Aorta (tissue), 5 donors: ENCODE measurements around the gene CAMTA2. TPM values are rescaled to one million over a fixed set of nuclear protein-coding genes. Genes with fewer than 3 reads are reported as not detected.

Source experiments
- ATAC-seq: fragments of 200-7000 bp; cut with Tn5 transposase; one replicate; pipeline ENCODE4 v1.9.1; 2022; ENCODE audit warnings: moderate library complexity; ENCODE audit not compliant: low FRiP score
- DNase-seq, 2 donors: peaks; one replicate each; pipeline ENCODE4 v3.0.0-alpha.2; 2020
- H3K27ac ChIP-seq, 2 donors: one replicate each; pipeline ENCODE4 v1.5.1; 2013; ENCODE audit warnings: low read length in 2 of 2, mild to moderate bottlenecking in 2 of 2, moderate library complexity in 2 of 2, control low read depth in 1 of 2, inconsistent platforms in 1 of 2, low read depth in 1 of 2
- H3K27me3 ChIP-seq, 2 donors: one replicate each; pipeline ENCODE4 v1.6.1; 2013; ENCODE audit warnings: control low read depth in 1 of 2, low read length in 1 of 2, mild to moderate bottlenecking in 1 of 2, moderate library complexity in 1 of 2; ENCODE audit not compliant: insufficient read depth in 2 of 2, control insufficient read depth in 1 of 2
- H3K36me3 ChIP-seq, 2 donors: one replicate each; pipeline ENCODE4 v1.6.1; 2013; ENCODE audit warnings: control low read depth in 1 of 2, low read length in 1 of 2, mild to moderate bottlenecking in 1 of 2; ENCODE audit not compliant: insufficient read depth in 2 of 2, control insufficient read depth in 1 of 2
- H3K4me1 ChIP-seq, 2 donors: one replicate each; pipeline ENCODE4 v1.6.1; 2013; ENCODE audit warnings: low read length in 2 of 2, control low read depth in 1 of 2, mild to moderate bottlenecking in 1 of 2, moderate library complexity in 1 of 2; ENCODE audit not compliant: insufficient read depth in 2 of 2, control insufficient read depth in 1 of 2
- H3K4me3 ChIP-seq, 2 donors: one replicate each; pipeline ENCODE4 v1.5.1; 2013; ENCODE audit warnings: low read length in 2 of 2, control low read depth in 1 of 2, mild to moderate bottlenecking in 1 of 2
- H3K9me3 ChIP-seq: one replicate; pipeline ENCODE4 v1.6.1; 2013; ENCODE audit warnings: mild to moderate bottlenecking, low read length; ENCODE audit not compliant: control insufficient read depth
- WGBS, 2 donors: extraction: QIAGEN DNeasy Blood & Tissue Kit; methylation state at CpG; one replicate each; pipeline ENCODE4 v1.1.7; 2013; 5-methylcytosine and 5-hydroxymethylcytosine counted together
- intact Hi-C, 2 donors: fragments of 100-400 bp; cut with DNase I; formaldehyde crosslinking; loops; one replicate each; pipeline versions ENCODE4 v1.14.2 to v1.15.0; 2022
- polyA plus RNA-seq, 2 donors: library from polyadenylated mRNA; stranded (reverse); fragments of 200-250 nt; gene quantifications; one replicate each; pipeline ENCODE4 v1.2.3, GENCODE V29; 2013
- total RNA-seq, 2 donors: library from RNA; stranded (reverse); fragmentation: NEBNext Ultra II Directional; extraction: Animal tissue kit (Norgen Biotek cat#: 25700); gene quantifications; one replicate each; pipeline ENCODE4 v1.2.1, GENCODE V29; 2021
- donor health status: healthy with polysubstance abuse.
- donor health status: Bipolar disorder and iron deficiency.
- donor health status: DM: no; HTN: no; CAD: no.
- donor health status: DM: no; HTN: no; CAD: no.
- donor health status: DM: yes; HTN: yes; CAD: no.

The CAMTA2 gene
- total and polyA plus RNA-seq, 4 donors, result 21.7 to 68.1 (median 64.8) TPM

DNA sequence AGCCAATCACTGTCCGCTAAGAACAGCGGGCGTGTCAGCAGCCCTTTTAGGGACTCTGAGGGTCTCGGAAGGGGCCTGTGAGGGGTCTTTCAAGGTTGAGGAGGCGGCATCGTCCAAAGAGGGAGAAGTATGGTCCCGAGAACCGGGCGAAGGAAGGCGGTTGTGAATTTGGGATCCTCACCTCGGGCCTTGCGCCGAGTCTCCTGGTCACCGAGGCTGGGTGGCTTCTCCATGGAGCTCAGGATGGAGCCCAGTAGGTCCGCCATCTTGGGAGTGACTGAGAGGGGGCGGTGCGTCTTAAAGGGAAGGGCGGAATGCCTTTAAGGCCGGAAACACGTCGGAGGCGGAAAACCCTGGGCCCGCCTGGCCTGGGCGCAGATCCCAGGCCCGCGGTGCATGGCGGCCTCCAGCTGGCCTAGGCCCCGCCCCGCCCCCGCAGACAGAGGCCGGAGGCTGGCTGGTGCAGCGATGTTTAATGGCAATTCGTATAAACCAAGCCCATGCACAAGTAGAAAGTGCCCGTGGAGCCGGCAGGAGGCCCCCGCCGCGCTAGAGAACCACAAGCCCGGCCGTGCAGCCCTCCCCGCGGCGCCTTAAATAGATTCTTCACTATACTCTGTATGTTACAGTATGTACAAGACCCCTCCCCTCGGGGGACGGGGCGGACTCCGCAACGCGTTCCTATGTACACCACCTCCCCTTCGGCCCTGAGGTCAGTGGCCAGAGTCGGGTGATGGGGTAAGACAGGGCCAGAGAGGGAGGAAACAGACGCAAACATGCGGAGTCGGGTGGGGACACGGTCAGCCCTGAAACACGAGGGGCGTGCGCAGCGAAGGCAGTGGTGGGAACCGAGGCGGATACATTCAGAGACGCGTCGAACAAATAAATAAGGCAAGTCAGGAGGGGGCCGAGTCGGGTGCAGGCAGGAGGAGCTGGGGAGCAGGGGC, 19.7 kb downstream of the CAMTA2 start, which contains the start of gene SPAG7:
SPAG7 (minus strand) TSS at position 279 of the 947 bp plus-strand sequence; CDS start at position 266, 13 bp downstream.
- ATAC-seq, result peak; percentile 94
- Histone ChIP-seq H3K4me1 (peaks cover 0 to 2% of the 10 kb centered on the region in 2 donors), H3K4me3 (peak within 1 kb of the TSS; percentile 65), H3K9me3 (no peaks in the 10 kb centered on the region), H3K27me3 (no peaks in the 10 kb centered on the region), H3K27ac (peak within 1 kb of the TSS; percentile 10 to 86), H3K36me3 (peaks cover 0 to 3% of the 10 kb centered on the region in 2 donors)
- WGBS, 2 donors, result 0 to 1% methylated on average over 64 to 66 of the region's 66 CpGs
- DNase-seq, result peak; percentile 95 to 97
- intact Hi-C loops, result loop anchor here in 1 of 2 donors (1.0 kb wide), 2 partner anchors 19 to 29 kb away; partner anchors contain the start of genes INCA1 and KIF1C

DNA sequence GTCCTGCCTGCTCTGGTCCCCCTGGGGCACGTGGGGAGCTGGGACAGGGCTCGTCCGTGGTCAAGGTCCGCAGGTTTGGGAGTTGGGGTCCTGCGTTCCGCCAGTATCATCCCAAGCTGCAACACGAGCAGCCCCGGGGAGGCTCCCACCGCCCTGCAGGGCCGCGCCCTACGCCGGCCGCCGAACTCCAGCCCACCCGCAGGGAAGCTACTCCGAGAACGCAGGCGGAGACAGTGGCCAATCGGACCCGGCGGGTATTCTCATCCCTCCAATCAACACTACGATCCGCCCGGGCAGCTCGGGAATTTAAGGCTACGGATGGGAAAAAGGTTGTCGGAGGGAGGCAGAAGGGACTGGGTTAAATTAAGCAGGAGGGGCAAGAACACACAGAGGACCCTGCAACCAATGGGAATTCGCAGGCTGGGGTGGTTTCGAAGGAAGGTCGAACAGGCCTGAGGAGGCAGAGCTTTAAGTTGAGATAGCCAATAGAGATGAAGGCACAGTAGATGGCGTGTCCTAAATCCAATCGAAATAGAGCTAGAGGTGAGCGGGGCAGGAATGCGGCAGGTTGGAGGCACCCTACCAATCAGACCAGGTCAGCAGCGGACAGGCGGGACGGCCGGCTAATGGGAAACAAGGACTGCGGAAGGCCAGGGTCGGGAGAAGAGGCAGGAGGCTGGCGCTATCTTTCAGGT, 20.5 kb downstream of the CAMTA2 start:
- Histone ChIP-seq H3K4me3 (peak overlapping the region; percentile 51 to 65), H3K27me3 (no peaks in the 10 kb centered on the region), H3K4me1 (peaks cover 0 to 2% of the 10 kb centered on the region in 2 donors), H3K9me3 (no peaks in the 10 kb centered on the region), H3K27ac (peak overlapping the region in 1 of 2 donors; percentile 62), H3K36me3 (peaks cover 0 to 2% of the 10 kb centered on the region in 2 donors)
- WGBS, 2 donors, result 0% methylated on average over 42 of the region's 42 CpGs
- peak; percentile 97 to 99 for DNase-seq
- ATAC-seq, result peak; percentile 96
- intact Hi-C loops, result loop anchor here in 1 of 2 donors (1.0 kb wide), 2 partner anchors 18 to 30 kb away; partner anchors contain the start of genes INCA1 and KIF1C

DNA sequence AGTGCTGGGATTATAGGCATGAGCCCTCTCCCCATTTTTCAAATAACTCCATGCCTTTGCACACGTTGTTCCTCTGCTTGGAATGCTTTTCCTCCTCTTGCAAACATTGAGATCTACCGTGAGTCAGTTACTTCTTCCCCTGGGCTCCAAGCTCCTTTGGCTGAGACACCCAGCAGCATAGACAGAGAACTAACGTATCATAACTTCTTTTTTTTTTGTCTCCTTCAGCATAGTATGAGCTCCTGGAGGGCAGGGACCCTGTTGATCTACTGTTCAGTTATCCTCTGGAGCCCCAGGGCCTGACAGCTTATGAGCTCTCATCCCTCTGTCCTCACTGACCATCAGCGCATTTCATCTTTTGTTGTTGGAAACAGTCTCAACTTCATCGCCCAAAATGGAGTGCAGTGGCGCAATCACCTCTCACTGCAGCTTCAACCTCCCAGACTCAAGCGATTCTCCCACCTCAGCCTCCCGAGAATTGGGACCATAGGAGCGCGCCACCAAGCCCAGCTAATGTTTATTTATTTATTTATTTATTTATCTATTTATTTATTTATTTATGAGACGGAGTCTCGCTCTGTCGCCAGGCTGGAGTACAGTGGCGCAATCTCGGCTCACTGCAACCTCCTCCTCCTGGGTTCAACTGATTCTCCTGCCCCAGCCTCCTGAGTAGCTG, 22.0 kb downstream of the CAMTA2 start:
- H3K27ac ChIP-seq, result no peak overlapping the region
- H3K9me3 ChIP-seq, result no peaks in the 10 kb centered on the region
- H3K4me1 ChIP-seq, result peaks cover 0 to 2% of the 10 kb centered on the region in 2 donors
- H3K4me3 ChIP-seq, result no peak overlapping the region
- WGBS, 2 donors, result 96 to 97% methylated on average over 15 of the region's 15 CpGs
- DNase-seq, result no peak
- ATAC-seq, result no peak
- intact Hi-C loops, result no loop called here
- H3K27me3 ChIP-seq, result no peaks in the 10 kb centered on the region
- peaks cover 0 to 2% of the 10 kb centered on the region in 2 donors for H3K36me3 ChIP-seq

DNA sequence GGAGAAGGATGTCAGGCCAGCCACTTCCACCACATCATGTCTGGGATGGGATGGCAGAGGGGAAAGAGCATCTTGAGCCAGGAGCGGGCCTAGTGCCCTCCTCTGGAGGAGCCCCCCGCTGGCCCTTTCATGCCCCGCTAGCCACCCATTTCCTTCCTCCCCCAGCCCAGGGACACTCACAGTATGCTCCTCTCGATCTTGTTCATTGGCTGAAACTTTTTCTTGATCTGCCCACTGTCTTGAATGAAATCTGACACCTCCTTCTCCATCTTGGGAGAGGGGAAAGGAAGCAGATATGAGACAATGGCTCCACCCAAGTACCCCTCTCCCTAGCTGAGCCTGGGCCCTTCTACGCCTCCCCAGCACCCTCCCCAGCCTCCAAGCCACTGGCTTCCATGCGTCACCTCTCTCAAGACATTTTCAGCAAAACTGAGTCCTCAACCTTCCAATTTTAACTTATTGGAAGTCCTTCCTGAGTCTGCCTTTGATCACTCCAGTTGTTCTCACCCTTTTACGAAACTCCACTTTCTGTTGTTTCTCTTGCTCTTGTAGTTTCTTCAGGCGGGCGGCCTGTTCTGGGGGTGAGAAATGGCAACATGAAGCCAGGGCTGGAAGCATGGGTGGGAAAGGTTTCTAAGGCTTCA, 27.1 kb downstream of the CAMTA2 start:
- Histone ChIP-seq H3K36me3 (peaks cover 0 to 5% of the 10 kb centered on the region in 2 donors), H3K27me3 (no peaks in the 10 kb centered on the region), H3K9me3 (no peaks in the 10 kb centered on the region), H3K4me3 (no peak overlapping the region), H3K4me1 (no peaks in the 10 kb centered on the region), H3K27ac (no peak overlapping the region)
- ATAC-seq (no peak), DNase-seq (no peak)
- intact Hi-C loops, result no loop called here
- WGBS, 2 donors, result 82 to 83% methylated on average over 9 of the region's 9 CpGs

- intact Hi-C loops, result no loop called here
- Histone ChIP-seq H3K36me3 (peaks cover 0 to 5% of the 10 kb centered on the region in 2 donors), H3K4me1 (no peaks in the 10 kb centered on the region), H3K27me3 (no peaks in the 10 kb centered on the region), H3K4me3 (no peak overlapping the region), H3K27ac (no peak overlapping the region), H3K9me3 (no peaks in the 10 kb centered on the region)
- no peak for ATAC-seq
- WGBS, 2 donors, result 87% methylated on average over 18 of the region's 18 CpGs
- DNase-seq, result no peak
Observed at GRCh38 chr17:4959261-4959965, 28.1 kb downstream of the CAMTA2 start.

DNA sequence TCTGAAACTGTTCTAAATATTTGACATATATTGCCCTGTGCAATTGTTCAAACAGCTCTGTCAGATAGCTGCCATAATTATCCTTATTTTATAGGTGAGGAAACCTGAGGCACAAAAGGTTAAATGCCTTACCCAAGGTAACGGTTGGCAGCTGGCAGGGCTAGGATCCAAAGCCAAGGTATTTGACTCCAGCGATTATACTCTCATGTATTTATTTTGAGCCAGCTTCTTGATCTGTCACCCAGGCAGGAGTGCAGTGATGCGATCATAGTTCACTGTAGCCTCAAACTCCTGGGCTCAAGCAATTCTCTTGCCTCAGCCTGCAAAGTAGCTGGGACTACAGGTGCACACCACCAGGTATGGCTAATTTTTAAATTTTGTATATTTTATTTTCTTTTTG, 29.4 kb downstream of the CAMTA2 start:
- H3K4me3 ChIP-seq, result no peak overlapping the region
- WGBS, 2 donors, result 41 to 55% methylated on average over 3 of the region's 3 CpGs
- H3K9me3 ChIP-seq, result no peaks in the 10 kb centered on the region
- H3K36me3 ChIP-seq, result peaks cover 0 to 5% of the 10 kb centered on the region in 2 donors
- DNase-seq (no peak), ATAC-seq (no peak)
- H3K4me1 ChIP-seq, result no peaks in the 10 kb centered on the region
- intact Hi-C loops, result no loop called here
- H3K27ac ChIP-seq, result no peak overlapping the region
- no peaks in the 10 kb centered on the region for H3K27me3 ChIP-seq

GRCh38 chr17:4956493-4957061, 30.9 kb downstream of the CAMTA2 start:
- 74 to 76% methylated on average over 10 of the region's 10 CpGs for WGBS, 2 donors
- H3K4me3 ChIP-seq, result no peak overlapping the region
- H3K4me1 ChIP-seq, result no peaks in the 10 kb centered on the region
- peak in 1 of 2 donors; percentile 58 for DNase-seq
- no peaks in the 10 kb centered on the region for H3K27me3 ChIP-seq
- intact Hi-C loops, result no loop called here
- no peaks in the 10 kb centered on the region for H3K9me3 ChIP-seq
- peaks cover 0 to 5% of the 10 kb centered on the region in 2 donors for H3K36me3 ChIP-seq
- H3K27ac ChIP-seq, result no peak overlapping the region
- no peak for ATAC-seq
